Testis (tissue), 3 donors: Measurements from ENCODE around the gene ZNF280A. TPM values are rescaled to one million over a fixed set of nuclear protein-coding genes. Genes with fewer than 3 reads are reported as not detected.
A peak's percentile ranks its signal among the peaks of the same experiment; 100 is the strongest.

Experiments
- DNase-seq: peaks from one replicate; pipeline ENCODE4 v3.0.0-alpha.2; 2019
- H3K27ac ChIP-seq, 2 donors: fragments of 200-600 bp; sonication (generic); one replicate each; pipeline ENCODE4 v1.5.1; 2019
- H3K27me3 ChIP-seq: fragments of 200-600 bp; sonication (generic); one replicate; pipeline ENCODE4 v1.5.1; 2019
- H3K36me3 ChIP-seq: fragments of 200-600 bp; sonication (generic); one replicate; pipeline ENCODE4 v1.5.1; 2017; ENCODE audit warnings: low read depth; ENCODE audit errors: missing control alignments
- H3K4me1 ChIP-seq: fragments of 200-600 bp; sonication (generic); one replicate; pipeline ENCODE4 v1.5.1; 2019
- H3K4me3 ChIP-seq, 2 donors: fragments of 200-600 bp; sonication (generic); one replicate each; pipeline ENCODE4 v1.5.1; 2017 to 2019
- H3K9me3 ChIP-seq: fragments of 200-600 bp; sonication (generic); one replicate; pipeline ENCODE4 v1.5.1; 2017
- POLR2A ChIP-seq: fragments of 450-650 bp; IDR thresholded peaks from one replicate; pipeline ENCODE4 v1.6.1; 2017; ENCODE audit warnings: antibody characterized with exemption, mild to moderate bottlenecking, moderate library complexity
- WGBS, 2 donors: methylation state at CpG; one replicate each; pipeline ENCODE4 v1.1.5; 2018; 5-methylcytosine and 5-hydroxymethylcytosine counted together
- intact Hi-C: fragments of 100-400 bp; cut with DNase I; formaldehyde crosslinking; loops from one replicate; pipeline ENCODE4 v1.15.1; 2023; ENCODE audit warnings: low total_unique reads
- polyA plus RNA-seq: library from polyadenylated mRNA; stranded (reverse); fragments of 350-450 nt; fragmentation: Illumina TruSeq; extraction: RNeasy Lipid Tissue Mini Kit (QIAGEN cat#74804); gene quantifications from one replicate; pipeline ENCODE4 v1.2.3, GENCODE V29; 2014; ENCODE audit warnings: low read depth, low replicate concordance; ENCODE audit not compliant: insufficient read depth
- total RNA-seq, 2 donors: library from RNA; depleted of rRNA; stranded (reverse); fragments of >200 nt; gene quantifications; one replicate each; pipeline ENCODE4 v1.2.3, GENCODE V29; 2016
- TF ChIP-seq, protein P1 (sequence below), 3 experiments: fragments of 450-650 bp in 2 of 3; fragments of 200-600 bp in 1 of 3; sonication (generic) in 1 of 3; IDR thresholded peaks; one replicate each; pipeline ENCODE4 v1.5.1; 2016 to 2019; ENCODE audit warnings: antibody characterized with exemption in 3 of 3, mild to moderate bottlenecking in 2 of 3, moderate library complexity in 1 of 3

Gene ZNF280A
- total and polyA plus RNA-seq, 3 donors from 2014 or later = 0.38 to 1.1 (median 0.43) TPM

DNA sequence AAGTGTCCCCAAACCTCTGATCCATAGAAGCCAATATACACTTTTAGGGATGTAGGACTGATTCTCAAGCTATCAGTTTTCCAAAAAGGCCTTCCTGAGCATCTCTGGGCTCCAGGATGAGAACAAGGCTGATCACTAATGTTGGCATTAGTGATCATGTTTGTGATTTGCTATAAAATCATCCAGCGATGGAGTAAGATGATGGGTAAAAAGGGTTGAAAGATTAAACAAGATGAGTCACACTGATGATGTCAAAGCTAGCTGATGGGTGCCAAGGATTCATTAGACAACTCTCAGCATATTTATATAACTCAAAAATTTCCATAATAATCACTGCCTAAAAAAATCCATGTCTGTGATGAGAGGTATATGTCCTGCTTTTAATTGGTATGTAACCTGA, 54.3 kb downstream of the ZNF280A start:
- Histone ChIP-seq H3K27me3 (no peaks in the 10 kb centered on the region), H3K9me3 (no peaks in the 10 kb centered on the region), H3K27ac (no peak overlapping the region), H3K4me1 (no peaks in the 10 kb centered on the region), H3K36me3 (no peaks in the 10 kb centered on the region), H3K4me3 (no peak overlapping the region)
- WGBS, 2 donors = 88 to 92% methylated on average over 1 of the region's 1 CpG
- intact Hi-C loops = no loop called here
- DNase-seq = no peak
- TF ChIP-seq, protein P1, sequence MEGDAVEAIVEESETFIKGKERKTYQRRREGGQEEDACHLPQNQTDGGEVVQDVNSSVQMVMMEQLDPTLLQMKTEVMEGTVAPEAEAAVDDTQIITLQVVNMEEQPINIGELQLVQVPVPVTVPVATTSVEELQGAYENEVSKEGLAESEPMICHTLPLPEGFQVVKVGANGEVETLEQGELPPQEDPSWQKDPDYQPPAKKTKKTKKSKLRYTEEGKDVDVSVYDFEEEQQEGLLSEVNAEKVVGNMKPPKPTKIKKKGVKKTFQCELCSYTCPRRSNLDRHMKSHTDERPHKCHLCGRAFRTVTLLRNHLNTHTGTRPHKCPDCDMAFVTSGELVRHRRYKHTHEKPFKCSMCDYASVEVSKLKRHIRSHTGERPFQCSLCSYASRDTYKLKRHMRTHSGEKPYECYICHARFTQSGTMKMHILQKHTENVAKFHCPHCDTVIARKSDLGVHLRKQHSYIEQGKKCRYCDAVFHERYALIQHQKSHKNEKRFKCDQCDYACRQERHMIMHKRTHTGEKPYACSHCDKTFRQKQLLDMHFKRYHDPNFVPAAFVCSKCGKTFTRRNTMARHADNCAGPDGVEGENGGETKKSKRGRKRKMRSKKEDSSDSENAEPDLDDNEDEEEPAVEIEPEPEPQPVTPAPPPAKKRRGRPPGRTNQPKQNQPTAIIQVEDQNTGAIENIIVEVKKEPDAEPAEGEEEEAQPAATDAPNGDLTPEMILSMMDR (IDR thresholded peaks at IDR 0.05) = no peak
- TF ChIP-seq POLR2A = no peak

DNA sequence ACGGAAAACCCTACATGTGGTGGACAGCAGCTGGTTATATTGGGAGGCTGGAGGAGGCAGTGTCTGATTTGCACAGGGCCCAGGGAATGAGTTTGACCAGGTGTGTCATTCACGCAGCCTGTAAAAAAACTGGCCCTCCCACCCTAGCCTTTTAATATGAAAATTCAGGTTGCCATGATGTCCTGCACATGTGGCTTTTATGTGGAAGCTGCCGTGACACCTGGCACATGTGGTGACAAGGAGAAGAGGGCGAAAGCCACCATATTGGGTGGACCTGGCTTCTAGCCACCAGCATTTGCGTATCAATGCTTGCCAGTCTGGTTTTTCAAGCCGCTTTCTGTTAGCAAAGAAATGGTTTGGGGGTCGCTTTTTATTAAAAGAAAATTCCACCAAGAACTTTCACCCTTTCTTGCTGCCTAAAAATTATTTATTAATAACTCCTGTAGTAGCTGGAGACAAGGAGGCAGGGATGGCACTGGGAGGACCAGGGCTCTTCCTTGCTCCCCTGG, 54.9 kb downstream of the ZNF280A start:
- no peak for DNase-seq
- Histone ChIP-seq H3K27ac (no peak overlapping the region), H3K9me3 (no peaks in the 10 kb centered on the region), H3K4me1 (no peaks in the 10 kb centered on the region), H3K4me3 (no peak overlapping the region), H3K27me3 (no peaks in the 10 kb centered on the region), H3K36me3 (no peaks in the 10 kb centered on the region)
- TF ChIP-seq POLR2A = no peak
- TF ChIP-seq, protein P1 (IDR thresholded peaks at IDR 0.05) = no peak
- 83% methylated on average over 7 of the region's 7 CpGs for WGBS, 2 donors
- intact Hi-C loops = no loop called here

DNA sequence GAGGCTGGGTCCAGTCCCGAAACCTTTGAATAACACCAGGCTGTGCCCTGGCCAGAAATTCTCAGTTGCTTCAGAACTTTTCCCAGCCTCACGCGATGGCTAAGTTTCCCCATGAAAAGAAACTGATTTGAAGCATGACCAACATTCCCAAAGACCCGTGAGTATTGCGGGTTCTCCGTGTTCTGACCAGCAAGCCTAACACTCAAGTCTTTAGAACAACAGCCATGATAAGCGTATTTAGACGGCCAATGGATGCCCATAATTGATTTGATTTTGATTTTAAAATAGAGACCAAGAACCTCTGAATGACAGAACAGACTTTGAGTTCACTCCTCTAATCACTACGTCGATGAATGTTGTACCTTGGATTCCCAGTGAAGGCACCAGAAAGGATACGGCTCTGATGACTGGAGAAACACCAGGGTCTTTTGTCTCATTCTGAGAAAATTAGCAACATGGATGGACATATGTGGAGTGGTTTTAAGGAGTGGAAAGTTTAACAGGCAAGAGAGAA, 55.5 kb downstream of the ZNF280A start:
- DNase-seq = no peak
- Histone ChIP-seq H3K4me1 (no peaks in the 10 kb centered on the region), H3K4me3 (no peak overlapping the region), H3K9me3 (no peaks in the 10 kb centered on the region), H3K27ac (no peak overlapping the region), H3K27me3 (no peaks in the 10 kb centered on the region), H3K36me3 (no peaks in the 10 kb centered on the region)
- 67 to 70% methylated on average over 11 of the region's 11 CpGs for WGBS, 2 donors
- intact Hi-C loops = no loop called here
- TF ChIP-seq, protein P1 (IDR thresholded peaks at IDR 0.05) = no peak
- no peak for TF ChIP-seq POLR2A

DNA sequence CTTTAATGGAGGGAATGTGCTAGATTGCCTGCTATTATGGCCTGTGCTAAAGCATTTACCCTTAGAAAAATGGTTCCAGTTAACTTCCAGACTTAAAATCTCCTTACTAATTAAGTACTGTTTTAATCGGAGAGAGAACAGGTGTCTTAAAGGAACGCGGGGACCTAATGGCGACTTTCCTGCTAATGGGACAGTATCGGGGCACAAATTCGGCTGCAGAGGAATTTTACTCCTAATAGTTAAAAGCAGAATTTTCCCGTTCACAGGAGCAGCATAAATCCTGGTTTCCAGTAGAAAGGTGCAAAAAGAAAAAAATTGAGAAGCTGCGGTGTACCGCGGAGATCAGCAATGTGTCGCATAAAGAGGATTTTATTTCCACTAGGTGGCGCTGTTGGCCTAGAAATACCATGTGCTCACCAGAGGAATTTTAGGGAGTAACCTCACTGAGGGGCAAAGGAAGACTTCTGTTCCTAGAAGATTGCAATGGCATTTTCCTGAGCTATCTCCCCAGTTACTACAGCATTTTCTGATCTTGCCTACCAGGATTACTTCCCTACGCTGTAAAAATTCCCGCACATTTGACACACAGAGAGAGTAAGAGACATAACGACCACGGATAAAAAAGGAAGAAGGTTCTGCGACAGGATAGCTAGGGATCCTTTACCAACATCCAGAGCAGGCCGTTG, 56.1 kb downstream of the ZNF280A start:
- DNase-seq = peak; percentile 87
- intact Hi-C loops = no loop called here
- H3K27ac ChIP-seq = no peak overlapping the region
- 14 to 21% methylated on average over 18 of the region's 18 CpGs for WGBS, 2 donors
- no peaks in the 10 kb centered on the region for H3K9me3 ChIP-seq
- no peaks in the 10 kb centered on the region for H3K36me3 ChIP-seq
- H3K27me3 ChIP-seq = no peaks in the 10 kb centered on the region
- no peak for TF ChIP-seq POLR2A
- TF ChIP-seq, protein P1 (IDR thresholded peaks at IDR 0.05) = peak; percentile 91 to 96 (median 92)
- H3K4me3 ChIP-seq = no peak overlapping the region
- H3K4me1 ChIP-seq = no peaks in the 10 kb centered on the region

Other genes with a start within 250 kb of the ZNF280A start
- gene ZNF280B, start 11.5 kb downstream of the ZNF280A start, total RNA-seq = 10 to 100 TPM; 51.2 to 73.3 TPM
- gene ZNF280B, start 11.5 kb downstream of the ZNF280A start, polyA plus RNA-seq = 22.8 TPM
- 100 to 1,000 TPM; 197 to 233 TPM for gene PRAME, start 39.0 kb upstream of the ZNF280A start, total RNA-seq
- 137 TPM for gene PRAME, start 39.0 kb upstream of the ZNF280A start, polyA plus RNA-seq
- 10 to 100 TPM in 1 of 2 donors, 1 to 10 TPM in 1; 2.8 to 21.5 TPM for gene GGTLC2, start 124.3 kb upstream of the ZNF280A start, total RNA-seq
- gene GGTLC2, start 124.3 kb upstream of the ZNF280A start, polyA plus RNA-seq = 4.5 TPM